ENCODE measurements around the gene ASB11. TPM values are rescaled to one million over a fixed set of nuclear protein-coding genes. Genes with fewer than 3 reads are reported as not detected.

Gene ASB11
- total RNA-seq, 1 donor from 2014 or later, result not detected

DNA sequence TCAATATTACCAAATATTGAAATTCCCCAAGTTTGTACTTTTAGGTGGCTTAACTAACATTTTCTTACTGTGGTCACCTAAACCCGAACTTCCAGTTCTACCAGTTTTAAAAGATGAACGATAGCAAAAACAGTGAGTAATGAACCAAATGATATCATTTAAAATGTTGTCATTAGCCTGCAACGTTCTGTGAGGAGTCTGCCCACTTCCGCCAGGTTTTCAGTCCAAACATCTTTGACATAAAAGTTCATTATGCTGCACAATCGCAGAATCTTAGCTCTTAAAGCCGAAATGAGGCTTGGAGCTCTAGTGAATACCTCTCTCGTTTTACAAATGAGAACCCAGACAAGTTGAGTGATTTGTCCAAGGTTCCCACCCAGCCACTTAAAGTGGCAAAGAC, 19.1 kb upstream of the ASB11 start:
- H3K4me3 ChIP-seq, result peak overlapping the region; percentile 59
- no peaks in the 10 kb centered on the region for H3K36me3 ChIP-seq
- no peak for DNase-seq (ENCODE audit: low spot score)
- H3K4me2 ChIP-seq, result peak overlapping the region; percentile 72
- H3F3A ChIP-seq (ENCODE audit: low read depth), result no peaks in the 10 kb centered on the region
- H3K27me3 ChIP-seq, result peaks cover 33% of the 10 kb centered on the region
- no peaks in the 10 kb centered on the region for H3K9me3 Mint-ChIP-seq
- no peak overlapping the region for H2AFZ ChIP-seq (replicated peaks)
- H3K4me3 Mint-ChIP-seq, result peak overlapping the region; percentile 94
- H3K4me1 Mint-ChIP-seq, result peaks cover 22% of the 10 kb centered on the region
- H3K27ac Mint-ChIP-seq, result peak overlapping the region; percentile 86
- H3K27ac ChIP-seq, result no peak overlapping the region
- H3K36me3 Mint-ChIP-seq, result no peaks in the 10 kb centered on the region
- no peaks in the 10 kb centered on the region for H4K20me1 ChIP-seq (ENCODE audit: low read depth)
- H3K79me2 ChIP-seq (ENCODE audit: low read depth), result peaks cover 18% of the 10 kb centered on the region
- H3K4me1 ChIP-seq, result peaks cover 1% of the 10 kb centered on the region
- peak overlapping the region; percentile 77 for H3K9ac ChIP-seq
- TF ChIP-seq EZH2 (IDR thresholded peaks at IDR 0.05) (no peak), EZH2phosphoT487 (IDR thresholded peaks at IDR 0.05) (no peak)
- TF ChIP-seq, protein P1, sequence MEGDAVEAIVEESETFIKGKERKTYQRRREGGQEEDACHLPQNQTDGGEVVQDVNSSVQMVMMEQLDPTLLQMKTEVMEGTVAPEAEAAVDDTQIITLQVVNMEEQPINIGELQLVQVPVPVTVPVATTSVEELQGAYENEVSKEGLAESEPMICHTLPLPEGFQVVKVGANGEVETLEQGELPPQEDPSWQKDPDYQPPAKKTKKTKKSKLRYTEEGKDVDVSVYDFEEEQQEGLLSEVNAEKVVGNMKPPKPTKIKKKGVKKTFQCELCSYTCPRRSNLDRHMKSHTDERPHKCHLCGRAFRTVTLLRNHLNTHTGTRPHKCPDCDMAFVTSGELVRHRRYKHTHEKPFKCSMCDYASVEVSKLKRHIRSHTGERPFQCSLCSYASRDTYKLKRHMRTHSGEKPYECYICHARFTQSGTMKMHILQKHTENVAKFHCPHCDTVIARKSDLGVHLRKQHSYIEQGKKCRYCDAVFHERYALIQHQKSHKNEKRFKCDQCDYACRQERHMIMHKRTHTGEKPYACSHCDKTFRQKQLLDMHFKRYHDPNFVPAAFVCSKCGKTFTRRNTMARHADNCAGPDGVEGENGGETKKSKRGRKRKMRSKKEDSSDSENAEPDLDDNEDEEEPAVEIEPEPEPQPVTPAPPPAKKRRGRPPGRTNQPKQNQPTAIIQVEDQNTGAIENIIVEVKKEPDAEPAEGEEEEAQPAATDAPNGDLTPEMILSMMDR (IDR thresholded peaks at IDR 0.05), result no peak
- H3K27me3 Mint-ChIP-seq (ENCODE audit: insufficient read depth, low read depth), result peaks cover 2% of the 10 kb centered on the region
- no peaks in the 10 kb centered on the region for H3K9me3 ChIP-seq (ENCODE audit: low read depth)

DNA sequence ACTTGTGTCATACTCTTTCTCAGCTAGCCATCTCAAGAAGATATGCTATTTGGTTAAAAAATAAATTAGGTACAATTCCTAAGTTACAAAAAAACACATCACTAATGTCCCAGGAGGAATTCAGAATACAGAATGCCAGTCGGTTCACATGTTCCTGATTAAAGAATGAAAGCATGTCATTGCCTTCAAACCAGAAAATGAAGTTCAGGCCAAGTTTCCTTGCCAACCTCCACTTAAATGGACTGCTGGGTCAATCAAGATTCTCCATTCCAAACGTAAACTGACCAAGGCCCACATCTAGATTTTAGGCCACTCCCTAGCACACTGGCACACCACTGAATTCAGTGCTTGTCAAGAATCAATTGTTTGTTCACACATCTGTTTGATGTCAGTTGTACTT, 13.4 kb upstream of the ASB11 start:
- no peaks in the 10 kb centered on the region for H3K4me1 Mint-ChIP-seq
- H3K27ac Mint-ChIP-seq, result no peak overlapping the region
- TF ChIP-seq EZH2 (IDR thresholded peaks at IDR 0.05), result no peak
- TF ChIP-seq EZH2phosphoT487 (IDR thresholded peaks at IDR 0.05), result no peak
- TF ChIP-seq, protein P1 (IDR thresholded peaks at IDR 0.05), result no peak
- DNase-seq (ENCODE audit: low spot score), result no peak
- H3K4me3 Mint-ChIP-seq, result no peak overlapping the region
- H3K36me3 Mint-ChIP-seq, result peaks cover 5% of the 10 kb centered on the region
- Histone ChIP-seq H3K79me2 (ENCODE audit: low read depth) (peaks cover 4% of the 10 kb centered on the region), H3K4me3 (no peak overlapping the region), H3K9ac (no peak overlapping the region), H3K9me3 (ENCODE audit: low read depth) (no peaks in the 10 kb centered on the region), H3K36me3 (no peaks in the 10 kb centered on the region), H3K27ac (no peak overlapping the region), H2AFZ (replicated peaks) (no peak overlapping the region), H3F3A (ENCODE audit: low read depth) (no peaks in the 10 kb centered on the region), H3K4me1 (no peaks in the 10 kb centered on the region), H3K4me2 (no peak overlapping the region), H3K27me3 (no peaks in the 10 kb centered on the region), H4K20me1 (ENCODE audit: low read depth) (no peaks in the 10 kb centered on the region)
- H3K27me3 Mint-ChIP-seq (ENCODE audit: insufficient read depth, low read depth), result peaks cover 2% of the 10 kb centered on the region
- H3K9me3 Mint-ChIP-seq, result no peaks in the 10 kb centered on the region

DNA sequence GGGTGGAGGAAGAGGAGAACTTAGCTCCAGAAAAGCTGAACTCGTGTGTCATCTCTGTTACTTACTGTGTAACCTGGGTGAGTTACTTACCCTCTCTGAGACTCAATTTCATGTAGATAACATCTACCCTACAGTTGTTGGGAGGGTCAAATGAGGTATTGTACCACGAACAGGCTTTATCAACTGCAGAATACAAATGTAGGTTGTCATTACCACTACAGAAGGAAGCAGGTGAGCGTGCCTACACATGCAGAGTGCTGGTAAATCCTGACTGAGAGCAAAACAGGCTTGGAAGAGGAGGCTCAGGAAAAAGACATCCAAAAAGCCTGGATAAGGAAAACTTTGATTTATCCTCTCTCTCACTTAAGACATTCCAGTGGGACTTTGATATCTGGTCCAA, 12.7 kb upstream of the ASB11 start:
- H3F3A ChIP-seq (ENCODE audit: low read depth), result no peaks in the 10 kb centered on the region
- TF ChIP-seq, protein P1 (IDR thresholded peaks at IDR 0.05), result no peak
- TF ChIP-seq EZH2phosphoT487 (IDR thresholded peaks at IDR 0.05) (no peak), EZH2 (IDR thresholded peaks at IDR 0.05) (no peak)
- no peak for DNase-seq (ENCODE audit: low spot score)
- H3K27me3 Mint-ChIP-seq (ENCODE audit: insufficient read depth, low read depth), result peaks cover 2% of the 10 kb centered on the region
- H3K4me2 ChIP-seq, result no peak overlapping the region
- H3K36me3 Mint-ChIP-seq, result peaks cover 5% of the 10 kb centered on the region
- H3K4me3 ChIP-seq, result no peak overlapping the region
- no peak overlapping the region for H2AFZ ChIP-seq (replicated peaks)
- H3K9me3 ChIP-seq (ENCODE audit: low read depth), result no peaks in the 10 kb centered on the region
- H3K36me3 ChIP-seq, result no peaks in the 10 kb centered on the region
- no peaks in the 10 kb centered on the region for H3K9me3 Mint-ChIP-seq
- H3K27ac ChIP-seq, result no peak overlapping the region
- no peaks in the 10 kb centered on the region for H3K27me3 ChIP-seq
- H3K4me1 ChIP-seq, result no peaks in the 10 kb centered on the region
- H3K4me1 Mint-ChIP-seq, result no peaks in the 10 kb centered on the region
- no peak overlapping the region for H3K4me3 Mint-ChIP-seq
- no peak overlapping the region for H3K27ac Mint-ChIP-seq
- H3K79me2 ChIP-seq (ENCODE audit: low read depth), result no peaks in the 10 kb centered on the region
- H3K9ac ChIP-seq, result no peak overlapping the region
- H4K20me1 ChIP-seq (ENCODE audit: low read depth), result no peaks in the 10 kb centered on the region
